Measurements from ENCODE around the gene BTG1.
"Not testable (repeated sequence)": the region's sequence is repeated elsewhere in the genome, so short reads cannot be mapped to it uniquely, and the experiment has no call there.

Gene BTG1

DNA sequence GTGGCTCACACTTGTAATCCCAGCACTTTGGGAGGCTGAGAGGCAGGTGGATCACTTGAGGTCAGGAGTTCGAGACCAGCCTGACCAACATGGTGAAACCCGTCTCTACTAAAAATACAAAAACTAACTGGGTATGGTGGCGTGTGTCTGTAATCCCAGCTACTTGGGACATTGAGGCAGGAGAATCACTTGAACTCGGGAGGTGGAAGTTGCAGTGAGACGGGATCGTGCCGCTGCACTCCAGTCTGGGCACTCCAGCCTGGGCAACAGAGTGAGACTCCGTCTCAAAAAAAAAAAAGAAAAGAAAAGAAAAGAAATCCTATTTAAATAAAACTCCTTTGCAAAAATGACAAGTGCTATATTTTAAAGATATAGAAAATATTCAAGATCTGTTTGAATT, 10.1 kb downstream of the BTG1 start:
- not testable (repeated sequence) for H3K9me3 ChIP-seq (ENCODE audit: control insufficient read depth, low read length); H3K27me3 ChIP-seq (ENCODE audit: control insufficient read depth, insufficient read depth, low read length, poor library complexity, severe bottlenecking); H3K4me3 ChIP-seq (ENCODE audit: insufficient read depth, low read depth, low read length); H3K36me3 ChIP-seq (ENCODE audit: control insufficient read depth, insufficient read depth, low read length); H3K27ac ChIP-seq (ENCODE audit: insufficient read depth, low read depth, low read length, poor library complexity, severe bottlenecking)
- WGBS, 2 experiments = 93 to 95% methylated on average over 7 to 8 of the region's 8 CpGs
- peaks cover 39% of the 10 kb centered on the region for H3K4me1 ChIP-seq (ENCODE audit: control insufficient read depth, insufficient read depth, low read length)

GRCh38 chr12:92134638-92135274, 10.9 kb downstream of the BTG1 start:
- H3K9me3 ChIP-seq (ENCODE audit: control insufficient read depth, low read length) = no peaks in the 10 kb centered on the region
- H3K4me1 ChIP-seq (ENCODE audit: control insufficient read depth, insufficient read depth, low read length) = peaks cover 35% of the 10 kb centered on the region
- H3K27ac ChIP-seq (ENCODE audit: insufficient read depth, low read depth, low read length, poor library complexity, severe bottlenecking) = no peak overlapping the region
- H3K4me3 ChIP-seq (ENCODE audit: insufficient read depth, low read depth, low read length) = no peak overlapping the region
- 90 to 94% methylated on average over 4 to 5 of the region's 5 CpGs for WGBS, 2 experiments
- H3K36me3 ChIP-seq (ENCODE audit: control insufficient read depth, insufficient read depth, low read length) = no peaks in the 10 kb centered on the region
- no peaks in the 10 kb centered on the region for H3K27me3 ChIP-seq (ENCODE audit: control insufficient read depth, insufficient read depth, low read length, poor library complexity, severe bottlenecking)

GRCh38 chr12:92133795-92134637, 11.6 kb downstream of the BTG1 start:
- Histone ChIP-seq H3K4me3 (ENCODE audit: insufficient read depth, low read depth, low read length) (no peak overlapping the region), H3K27ac (ENCODE audit: insufficient read depth, low read depth, low read length, poor library complexity, severe bottlenecking) (no peak overlapping the region), H3K27me3 (ENCODE audit: control insufficient read depth, insufficient read depth, low read length, poor library complexity, severe bottlenecking) (no peaks in the 10 kb centered on the region), H3K36me3 (ENCODE audit: control insufficient read depth, insufficient read depth, low read length) (no peaks in the 10 kb centered on the region), H3K9me3 (ENCODE audit: control insufficient read depth, low read length) (no peaks in the 10 kb centered on the region), H3K4me1 (ENCODE audit: control insufficient read depth, insufficient read depth, low read length) (peaks cover 29% of the 10 kb centered on the region)
- 65% methylated on average over 2 of the region's 3 CpGs for WGBS, 2 experiments

GRCh38 chr12:92133171-92133570, 12.5 kb downstream of the BTG1 start:
- Histone ChIP-seq H3K27me3 (ENCODE audit: control insufficient read depth, insufficient read depth, low read length, poor library complexity, severe bottlenecking) (no peaks in the 10 kb centered on the region), H3K4me1 (ENCODE audit: control insufficient read depth, insufficient read depth, low read length) (peaks cover 22% of the 10 kb centered on the region), H3K27ac (ENCODE audit: insufficient read depth, low read depth, low read length, poor library complexity, severe bottlenecking) (no peak overlapping the region), H3K36me3 (ENCODE audit: control insufficient read depth, insufficient read depth, low read length) (no peaks in the 10 kb centered on the region), H3K4me3 (ENCODE audit: insufficient read depth, low read depth, low read length) (no peak overlapping the region), H3K9me3 (ENCODE audit: control insufficient read depth, low read length) (no peaks in the 10 kb centered on the region)
- WGBS, 2 experiments = no CpG with 5 or more reads among the region's 1 CpG

DNA sequence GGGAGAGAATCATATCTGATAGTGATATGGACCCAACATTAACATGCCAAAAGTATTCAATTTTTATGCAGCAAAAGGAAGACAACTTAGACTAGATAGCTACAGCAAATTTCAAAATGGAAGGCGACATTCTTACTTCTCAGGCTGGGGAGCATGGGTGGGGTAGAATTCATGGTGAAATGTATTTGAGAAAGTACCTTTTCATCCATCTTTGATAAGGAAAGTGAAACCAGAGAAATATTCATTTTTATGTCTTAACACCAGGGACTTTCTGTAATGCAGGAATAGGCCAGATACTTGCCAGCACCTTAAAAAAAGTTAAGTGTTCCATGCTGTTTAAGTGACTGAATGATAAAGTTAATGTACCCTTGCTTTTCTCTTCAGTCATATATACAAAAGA, 13.4 kb downstream of the BTG1 start:
- WGBS, 2 experiments = 100% methylated on average over 1 of the region's 1 CpG

GRCh38 chr12:92130999-92131398, 14.6 kb downstream of the BTG1 start:
- H3K4me3 ChIP-seq (ENCODE audit: insufficient read depth, low read depth, low read length) = no peak overlapping the region
- H3K36me3 ChIP-seq (ENCODE audit: control insufficient read depth, insufficient read depth, low read length) = no peaks in the 10 kb centered on the region
- no peaks in the 10 kb centered on the region for H3K9me3 ChIP-seq (ENCODE audit: control insufficient read depth, low read length)
- H3K27me3 ChIP-seq (ENCODE audit: control insufficient read depth, insufficient read depth, low read length, poor library complexity, severe bottlenecking) = no peaks in the 10 kb centered on the region
- 81 to 92% methylated on average over 4 of the region's 4 CpGs for WGBS, 2 experiments
- peaks cover 13% of the 10 kb centered on the region for H3K4me1 ChIP-seq (ENCODE audit: control insufficient read depth, insufficient read depth, low read length)
- no peak overlapping the region for H3K27ac ChIP-seq (ENCODE audit: insufficient read depth, low read depth, low read length, poor library complexity, severe bottlenecking)

More for the DNA sequence above, 13.4 kb downstream of the BTG1 start:
- H3K27me3 ChIP-seq (ENCODE audit: control insufficient read depth, insufficient read depth, low read length, poor library complexity, severe bottlenecking) = no peaks in the 10 kb centered on the region
- H3K4me3 ChIP-seq (ENCODE audit: insufficient read depth, low read depth, low read length) = no peak overlapping the region
- no peaks in the 10 kb centered on the region for H3K9me3 ChIP-seq (ENCODE audit: control insufficient read depth, low read length)
- H3K4me1 ChIP-seq (ENCODE audit: control insufficient read depth, insufficient read depth, low read length) = peaks cover 14% of the 10 kb centered on the region
- H3K27ac ChIP-seq (ENCODE audit: insufficient read depth, low read depth, low read length, poor library complexity, severe bottlenecking) = no peak overlapping the region
- no peaks in the 10 kb centered on the region for H3K36me3 ChIP-seq (ENCODE audit: control insufficient read depth, insufficient read depth, low read length)

DNA sequence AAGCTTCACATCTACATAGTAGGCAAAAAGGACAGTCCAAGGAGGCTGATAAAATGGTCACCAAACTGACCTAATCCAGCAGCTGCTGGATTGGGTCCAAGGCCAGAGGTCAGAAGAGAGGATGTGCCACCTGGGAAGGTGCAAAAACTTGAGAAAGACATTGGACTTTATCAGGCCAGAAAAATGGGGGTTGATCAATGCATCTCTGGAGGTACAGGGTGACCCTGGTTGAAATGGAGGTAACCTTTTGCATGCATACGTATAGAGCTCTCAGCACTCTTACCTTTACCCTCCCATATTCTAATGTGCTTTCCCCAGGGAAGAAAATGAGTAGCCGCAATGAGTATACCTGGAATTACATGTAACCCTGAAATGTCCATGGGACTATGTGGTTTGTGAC, 16.0 kb downstream of the BTG1 start:
- Histone ChIP-seq H3K4me1 (ENCODE audit: control insufficient read depth, insufficient read depth, low read length) (peaks cover 6% of the 10 kb centered on the region), H3K9me3 (ENCODE audit: control insufficient read depth, low read length) (no peaks in the 10 kb centered on the region), H3K27me3 (ENCODE audit: control insufficient read depth, insufficient read depth, low read length, poor library complexity, severe bottlenecking) (no peaks in the 10 kb centered on the region), H3K27ac (ENCODE audit: insufficient read depth, low read depth, low read length, poor library complexity, severe bottlenecking) (no peak overlapping the region), H3K36me3 (ENCODE audit: control insufficient read depth, insufficient read depth, low read length) (no peaks in the 10 kb centered on the region), H3K4me3 (ENCODE audit: insufficient read depth, low read depth, low read length) (no peak overlapping the region)
- 93 to 96% methylated on average over 2 of the region's 2 CpGs for WGBS, 2 experiments

DNA sequence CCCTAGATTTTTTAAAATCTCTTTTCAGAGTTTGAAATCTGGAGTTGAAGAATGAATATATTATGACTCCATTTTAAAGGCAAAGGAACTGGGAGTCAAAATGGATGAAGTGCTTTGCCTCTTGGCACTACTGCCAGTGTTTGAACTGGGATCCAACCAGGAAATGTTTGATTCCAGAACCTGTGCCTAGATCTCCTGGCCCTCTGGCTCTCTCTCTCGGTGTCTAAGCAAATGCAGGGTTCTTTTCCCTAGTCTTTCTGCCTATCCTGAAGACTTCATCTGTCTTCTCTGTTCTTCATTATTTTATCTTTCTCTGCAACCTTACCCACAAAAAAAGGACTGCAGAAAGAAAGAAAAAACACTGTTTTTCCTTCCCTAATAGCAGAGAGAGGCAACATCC, 17.0 kb downstream of the BTG1 start:
- Histone ChIP-seq H3K4me1 (ENCODE audit: control insufficient read depth, insufficient read depth, low read length) (no peaks in the 10 kb centered on the region), H3K4me3 (ENCODE audit: insufficient read depth, low read depth, low read length) (no peak overlapping the region), H3K9me3 (ENCODE audit: control insufficient read depth, low read length) (no peaks in the 10 kb centered on the region), H3K36me3 (ENCODE audit: control insufficient read depth, insufficient read depth, low read length) (no peaks in the 10 kb centered on the region), H3K27ac (ENCODE audit: insufficient read depth, low read depth, low read length, poor library complexity, severe bottlenecking) (no peak overlapping the region), H3K27me3 (ENCODE audit: control insufficient read depth, insufficient read depth, low read length, poor library complexity, severe bottlenecking) (no peaks in the 10 kb centered on the region)
- 94 to 96% methylated on average over 1 of the region's 1 CpG for WGBS, 2 experiments

DNA sequence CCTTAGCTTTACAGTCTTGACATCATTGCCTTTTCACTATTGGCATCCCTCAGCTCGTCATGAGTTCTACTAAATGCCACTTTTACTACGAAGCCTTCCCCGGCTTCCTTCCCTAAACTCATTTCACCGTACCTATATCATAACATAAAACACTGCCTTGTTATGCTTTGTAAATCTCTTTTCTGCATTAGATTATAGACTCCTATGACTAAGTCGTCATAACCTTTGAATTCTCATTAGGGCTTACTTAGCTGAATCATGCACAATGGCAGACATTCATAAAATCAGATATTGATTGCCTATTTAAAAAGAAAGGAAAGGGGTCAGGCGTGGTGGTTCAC, 21.0 kb downstream of the BTG1 start:
- H3K27ac ChIP-seq (ENCODE audit: insufficient read depth, low read depth, low read length, poor library complexity, severe bottlenecking) = no peak overlapping the region
- 78 to 81% methylated on average over 6 of the region's 6 CpGs for WGBS, 2 experiments

DNA sequence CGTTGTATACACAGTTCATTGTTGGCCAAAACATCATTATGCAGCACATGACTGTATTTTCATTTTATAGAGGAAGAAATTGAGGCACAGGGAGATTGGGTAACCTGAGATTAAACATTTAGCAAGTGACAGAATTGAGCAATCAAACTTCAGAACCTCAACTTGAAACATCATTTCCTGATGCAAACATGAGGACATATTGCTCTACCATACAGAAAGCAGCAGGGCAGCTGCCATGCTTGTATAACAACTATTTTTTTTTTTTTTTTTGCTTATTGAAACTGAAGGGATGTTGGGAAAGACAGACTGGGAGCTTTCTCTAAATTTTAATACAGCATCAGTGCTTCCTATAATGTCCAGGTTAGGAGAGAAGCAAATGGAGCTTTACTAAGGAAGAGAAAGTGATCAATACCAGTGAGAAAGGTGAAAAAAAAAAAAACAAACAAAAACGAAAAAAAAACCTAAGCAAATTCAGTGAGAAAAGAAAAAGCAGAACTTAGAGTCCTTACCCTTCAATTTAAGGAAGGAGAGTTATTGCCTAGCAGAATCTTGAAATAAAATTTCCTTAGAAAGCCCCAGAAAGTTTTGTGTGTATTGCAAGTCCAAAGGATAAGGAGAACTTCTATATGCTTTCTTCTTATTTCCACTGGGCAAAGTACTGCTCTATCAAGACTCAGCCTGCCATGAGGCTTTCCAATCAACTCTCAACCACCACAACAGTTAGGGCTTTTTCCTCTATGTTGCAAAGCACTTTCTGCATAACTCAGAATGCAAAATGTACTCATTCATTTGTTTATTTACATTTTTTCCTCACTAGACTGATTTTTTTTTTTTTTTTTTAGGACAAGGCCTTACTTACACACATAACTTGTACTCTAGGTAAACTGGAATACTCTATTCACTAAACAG, 21.6 kb downstream of the BTG1 start:
- Histone ChIP-seq H3K27me3 (ENCODE audit: control insufficient read depth, insufficient read depth, low read length, poor library complexity, severe bottlenecking) (no peaks in the 10 kb centered on the region), H3K27ac (ENCODE audit: insufficient read depth, low read depth, low read length, poor library complexity, severe bottlenecking) (no peak overlapping the region), H3K4me3 (ENCODE audit: insufficient read depth, low read depth, low read length) (no peak overlapping the region), H3K9me3 (ENCODE audit: control insufficient read depth, low read length) (no peaks in the 10 kb centered on the region), H3K4me1 (ENCODE audit: control insufficient read depth, insufficient read depth, low read length) (no peaks in the 10 kb centered on the region), H3K36me3 (ENCODE audit: control insufficient read depth, insufficient read depth, low read length) (no peaks in the 10 kb centered on the region)
- 80 to 88% methylated on average over 1 to 2 of the region's 2 CpGs for WGBS, 2 experiments

More for the DNA sequence above, 21.0 kb downstream of the BTG1 start:
- Histone ChIP-seq H3K4me1 (ENCODE audit: control insufficient read depth, insufficient read depth, low read length) (no peaks in the 10 kb centered on the region), H3K36me3 (ENCODE audit: control insufficient read depth, insufficient read depth, low read length) (no peaks in the 10 kb centered on the region), H3K4me3 (ENCODE audit: insufficient read depth, low read depth, low read length) (no peak overlapping the region), H3K27me3 (ENCODE audit: control insufficient read depth, insufficient read depth, low read length, poor library complexity, severe bottlenecking) (no peaks in the 10 kb centered on the region), H3K9me3 (ENCODE audit: control insufficient read depth, low read length) (no peaks in the 10 kb centered on the region)

Measured in ectodermal cell (in vitro differentiated cells).